A172 (cell line): ENCODE measurements around the gene SEPTIN11. TPM values are rescaled to one million over a fixed set of nuclear protein-coding genes. Genes with fewer than 3 reads are reported as not detected.
"Not testable (repeated sequence)": the region's sequence is repeated elsewhere in the genome, so short reads cannot be mapped to it uniquely, and the experiment has no call there.

Source experiments
- DNase-seq: peaks from one replicate; pipeline ENCODE4 v3.0.0-alpha.2; 2015; ENCODE audit warnings: low spot score
- total RNA-seq: library from RNA; depleted of rRNA; stranded (reverse); fragments of >200 nt; shearing (Covaris generic); gene quantifications from 2 replicates; pipeline ENCODE4 v1.2.3, GENCODE V29; 2014

Gene SEPTIN11
- total RNA-seq, 1 experiment from 2014 or later, result 73.5 TPM

GRCh38 chr4:76952071-76952470 lies 2.5 kb downstream of the SEPTIN11 start:
- DNase-seq, result peak; percentile 10

DNA sequence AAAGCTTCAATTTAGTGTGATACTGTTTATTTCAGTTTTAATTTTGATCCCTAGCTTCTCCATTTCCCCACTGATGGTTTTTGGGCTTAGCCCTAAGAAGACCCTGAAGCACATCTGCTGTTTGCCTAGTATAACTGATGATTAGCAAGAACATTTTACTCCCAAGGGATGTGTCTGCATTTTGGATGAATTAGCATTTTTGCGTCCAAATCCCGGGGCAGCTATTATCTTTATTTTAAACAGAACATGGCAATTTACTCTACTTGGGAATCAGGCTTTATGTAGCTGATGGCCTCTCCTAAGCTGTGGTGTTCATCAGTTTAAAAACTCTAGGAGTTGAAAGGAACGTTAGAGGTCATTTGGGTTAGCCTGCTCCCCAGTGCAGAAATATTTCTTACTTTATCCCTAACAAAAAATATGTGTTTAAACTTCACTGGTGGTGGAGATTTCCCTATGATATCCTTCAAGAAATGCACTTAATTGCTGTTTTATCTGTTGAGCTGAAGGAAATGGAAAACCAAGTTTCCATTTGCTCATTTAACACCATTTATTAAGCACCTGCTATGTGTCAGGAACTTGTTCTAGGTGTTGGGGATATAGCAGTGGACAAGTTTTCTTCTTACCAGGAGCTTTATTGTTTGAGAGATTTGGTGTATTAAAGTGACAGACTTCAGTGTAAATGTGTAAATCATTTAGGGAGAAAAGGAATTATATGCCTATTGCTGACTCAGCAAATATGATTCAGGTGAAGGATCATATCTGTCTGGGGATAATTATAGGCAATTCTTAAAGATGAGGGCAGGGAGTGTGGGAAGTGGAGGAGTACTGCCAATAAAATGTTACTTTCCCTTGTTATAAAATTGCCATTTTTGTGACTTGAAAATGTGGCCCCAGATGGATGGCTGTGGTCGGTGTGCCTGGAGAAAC lies 3.4 kb downstream of the SEPTIN11 start:
- no peak for DNase-seq

DNA sequence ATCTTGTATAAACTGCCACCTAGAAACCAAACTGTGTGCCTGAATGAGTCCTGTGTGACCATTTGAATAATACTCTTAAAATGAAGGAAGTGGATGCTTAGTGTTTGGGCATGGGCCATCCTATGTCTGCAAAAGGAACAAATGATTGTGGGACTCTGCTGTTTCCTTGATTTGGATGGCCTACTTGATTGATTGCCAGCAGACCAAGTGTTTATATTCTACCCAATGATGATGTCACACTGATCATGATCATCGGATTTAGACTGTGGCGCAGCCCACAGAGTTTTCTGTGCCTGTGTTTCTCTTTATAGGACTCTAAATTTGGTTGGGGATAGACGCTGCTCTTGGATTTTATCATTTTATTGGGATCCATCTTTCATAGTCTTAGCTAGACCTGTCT lies 4.4 kb downstream of the SEPTIN11 start:
- DNase-seq, result no peak

- DNase-seq, result no peak
These were observed 4.9 kb downstream of the SEPTIN11 start for GRCh38 chr4:76954489-76954888.

- DNase-seq, result no peak
These were observed 5.6 kb downstream of the SEPTIN11 start for GRCh38 chr4:76955182-76955581.

DNA sequence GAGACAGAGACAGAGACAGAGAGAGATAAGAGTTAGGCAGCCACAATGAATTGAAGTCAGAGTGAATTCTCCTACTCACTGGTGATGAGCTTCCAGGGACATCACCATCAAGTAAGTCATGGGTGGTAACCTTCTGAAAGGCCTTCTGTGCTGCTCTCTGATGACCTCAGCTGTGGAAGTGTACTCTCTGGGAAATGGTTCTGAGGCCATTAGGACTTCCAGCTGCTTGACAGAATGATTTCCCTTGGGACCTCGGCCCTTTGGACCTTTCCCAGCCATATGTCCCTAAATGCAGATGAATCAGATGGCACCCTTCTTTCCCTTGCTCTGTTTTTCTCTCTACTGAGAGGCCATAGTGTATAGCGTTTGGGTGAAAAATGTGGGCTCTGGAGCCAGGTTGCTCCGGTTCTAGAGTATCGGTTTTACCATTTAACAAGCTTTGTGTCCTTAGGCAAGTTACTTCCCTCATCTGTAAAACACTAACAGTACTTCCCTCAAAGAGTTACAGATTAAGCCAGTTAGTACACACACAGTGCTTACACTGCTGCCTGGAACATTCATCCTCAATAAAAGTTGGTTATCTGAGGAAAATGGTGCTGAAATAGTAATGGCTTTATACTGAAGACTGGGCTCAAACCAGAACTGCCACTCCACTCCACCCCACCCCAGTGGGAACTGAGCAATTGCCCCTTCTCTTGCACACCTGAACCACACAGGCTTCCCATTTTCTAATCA lies 7.6 kb downstream of the SEPTIN11 start:
- no peak for DNase-seq

GRCh38 chr4:76958891-76959290 lies 9.3 kb downstream of the SEPTIN11 start:
- DNase-seq, result no peak

DNA sequence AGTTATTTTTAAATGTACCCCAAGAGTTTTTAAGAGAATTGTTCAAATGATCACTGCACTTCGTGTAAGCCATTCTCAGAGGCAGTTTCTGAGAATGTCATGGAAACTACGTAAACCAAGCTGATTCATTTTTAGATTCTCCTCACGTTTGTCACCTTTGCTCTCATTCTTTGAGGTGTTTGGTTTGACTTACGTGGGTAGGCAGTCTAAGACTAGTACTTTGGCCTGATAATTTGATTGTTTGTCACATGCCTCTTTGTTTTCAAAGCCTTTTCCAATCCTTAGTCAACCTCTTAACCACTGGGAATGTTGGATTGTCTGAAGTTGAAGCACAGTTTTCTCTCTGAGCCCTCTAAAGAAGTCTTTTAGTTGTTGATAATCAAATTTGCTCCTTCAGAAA lies 10.5 kb downstream of the SEPTIN11 start:
- DNase-seq, result no peak

DNA sequence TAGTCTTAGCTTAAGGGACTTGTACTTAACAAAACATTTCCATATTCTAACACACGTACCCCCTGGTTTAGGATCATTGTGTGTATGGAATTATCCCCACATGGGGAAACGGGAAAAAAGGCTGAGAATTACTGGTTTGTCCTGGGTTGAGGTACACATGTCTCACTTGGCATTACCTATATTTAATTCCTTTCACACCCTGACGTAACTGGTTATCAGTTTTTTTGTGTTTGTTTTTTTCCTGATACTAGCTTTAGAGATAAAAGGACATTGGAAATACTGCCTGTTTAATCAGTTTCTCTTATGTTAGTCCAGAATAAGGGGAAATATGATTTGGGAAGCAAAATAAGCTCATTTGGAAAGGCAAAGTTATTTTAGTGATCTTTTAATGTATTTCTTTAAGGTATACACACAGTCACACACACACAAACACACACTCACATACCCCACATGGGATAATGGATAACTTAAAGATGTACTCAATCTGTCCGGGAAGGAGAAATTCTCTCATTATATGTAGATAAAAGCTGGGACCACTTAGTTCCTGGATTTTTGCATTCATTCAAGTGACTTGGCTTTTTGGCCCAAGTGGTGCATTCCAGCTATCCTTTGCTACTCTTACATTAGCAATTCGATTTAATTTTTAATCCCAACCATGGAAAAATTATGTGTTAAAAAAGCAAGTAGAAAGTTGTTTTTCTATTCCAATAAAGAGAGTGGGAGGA lies 13.0 kb downstream of the SEPTIN11 start:
- DNase-seq, result no peak

DNA sequence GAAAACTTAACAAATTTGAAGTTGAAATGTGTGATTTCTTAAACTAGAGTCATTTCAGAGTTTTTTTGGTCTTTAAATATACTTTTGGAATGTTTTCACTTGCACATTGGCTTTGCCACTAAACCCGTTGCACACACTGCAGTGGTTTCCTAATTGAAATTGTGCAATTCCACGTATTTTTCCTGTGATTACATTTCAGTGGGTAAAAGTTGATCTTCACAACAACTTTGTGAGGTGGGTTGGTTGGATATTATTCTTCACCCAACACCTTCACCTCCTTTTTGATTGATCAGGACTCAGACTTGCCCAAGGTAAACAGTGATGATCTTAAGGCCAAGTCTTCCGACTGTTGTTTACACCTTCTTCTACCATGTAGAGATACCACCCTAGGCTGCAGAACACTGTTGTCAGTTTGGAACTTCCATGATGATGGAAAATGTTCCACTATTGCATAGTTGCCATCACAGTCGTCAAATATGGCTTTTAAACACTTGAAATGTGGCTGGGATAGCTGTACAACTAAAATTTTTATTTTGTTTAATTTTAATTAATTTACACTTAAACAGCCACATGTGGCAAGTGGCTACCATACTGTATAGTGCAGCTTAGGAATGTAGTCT lies 13.7 kb downstream of the SEPTIN11 start:
- DNase-seq, result no peak

- DNase-seq, result not testable (repeated sequence)
These were observed 14.4 kb downstream of the SEPTIN11 start for GRCh38 chr4:76963927-76964326.

GRCh38 chr4:76964769-76965168 lies 15.2 kb downstream of the SEPTIN11 start:
- DNase-seq, result no peak

DNA sequence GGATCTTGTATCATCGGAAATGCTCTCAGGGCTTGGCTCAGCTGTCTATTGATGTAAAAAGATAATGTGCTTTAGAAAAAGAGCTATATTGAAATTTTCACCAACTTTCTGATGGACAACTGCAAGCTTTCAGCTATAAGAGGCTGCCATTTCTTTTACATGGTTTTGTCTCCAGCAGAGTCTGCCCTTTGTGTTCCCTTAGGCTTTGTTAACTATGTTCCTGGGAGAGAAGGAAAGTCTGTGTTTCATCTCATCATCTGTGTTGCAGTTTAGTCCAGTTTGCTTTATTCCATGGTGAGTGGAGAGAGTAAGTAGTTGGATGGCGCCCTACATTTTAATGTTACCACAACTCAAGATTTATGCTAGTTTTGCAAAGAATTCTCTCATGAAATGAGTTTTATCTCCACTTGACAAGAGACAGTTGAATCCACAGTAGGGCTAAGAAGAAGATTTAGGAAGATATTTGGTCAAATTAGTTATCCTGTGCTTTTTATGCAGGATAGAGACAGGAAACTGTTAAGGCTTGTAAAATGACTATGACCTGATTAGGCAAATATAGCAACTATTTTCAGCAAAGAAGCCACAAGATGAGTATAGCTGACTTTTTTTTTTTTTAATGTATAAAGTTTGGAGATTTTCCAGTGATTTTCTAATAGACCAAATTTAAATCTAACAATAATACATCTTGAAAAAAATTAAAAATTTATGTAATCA lies 16.5 kb downstream of the SEPTIN11 start:
- DNase-seq, result no peak

DNA sequence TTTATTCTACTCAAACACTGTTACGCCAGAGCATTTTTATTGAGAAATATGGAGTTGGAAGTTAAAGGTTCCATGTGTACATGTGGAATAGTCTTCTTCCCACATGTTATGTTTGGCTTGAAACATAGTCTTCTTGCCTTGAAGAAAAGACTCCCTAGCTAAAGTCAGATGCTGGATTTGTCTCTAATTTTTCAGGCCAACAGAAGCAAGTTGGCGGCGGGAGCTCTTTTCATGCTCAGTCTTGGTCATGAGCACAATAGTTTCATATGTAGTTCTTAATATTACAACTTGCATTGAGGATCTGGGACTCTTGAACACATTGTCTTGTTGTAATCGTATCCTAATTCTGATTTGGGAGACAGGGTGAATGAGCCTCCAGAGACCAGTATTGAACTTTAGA lies 19.4 kb downstream of the SEPTIN11 start:
- no peak for DNase-seq

- no peak for DNase-seq
These were observed 19.9 kb downstream of the SEPTIN11 start for GRCh38 chr4:76969495-76969894.

- no peak for DNase-seq
These were observed 20.5 kb downstream of the SEPTIN11 start for GRCh38 chr4:76969941-76970529.

GRCh38 chr4:76972306-76972705 lies 22.8 kb downstream of the SEPTIN11 start:
- DNase-seq, result no peak

DNA sequence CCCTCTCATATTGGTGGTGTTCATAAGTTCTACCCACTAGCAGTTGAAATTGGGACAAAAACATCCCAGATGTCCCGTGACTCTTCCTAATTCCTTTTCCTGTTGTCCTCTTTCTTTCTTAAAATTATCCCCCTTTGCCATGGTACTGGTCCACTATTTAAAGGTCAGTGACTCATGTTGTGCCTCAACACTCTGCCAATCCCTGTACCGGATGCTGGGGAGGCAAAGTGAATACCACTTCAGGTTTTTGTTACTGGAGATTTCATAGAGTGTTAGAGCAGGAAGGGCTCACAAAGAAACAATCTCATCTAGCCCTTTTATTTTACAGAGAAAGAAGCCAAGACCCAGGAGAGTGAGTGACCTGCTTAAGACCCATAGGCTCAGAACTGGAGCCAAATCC lies 24.6 kb downstream of the SEPTIN11 start:
- DNase-seq, result no peak

DNA sequence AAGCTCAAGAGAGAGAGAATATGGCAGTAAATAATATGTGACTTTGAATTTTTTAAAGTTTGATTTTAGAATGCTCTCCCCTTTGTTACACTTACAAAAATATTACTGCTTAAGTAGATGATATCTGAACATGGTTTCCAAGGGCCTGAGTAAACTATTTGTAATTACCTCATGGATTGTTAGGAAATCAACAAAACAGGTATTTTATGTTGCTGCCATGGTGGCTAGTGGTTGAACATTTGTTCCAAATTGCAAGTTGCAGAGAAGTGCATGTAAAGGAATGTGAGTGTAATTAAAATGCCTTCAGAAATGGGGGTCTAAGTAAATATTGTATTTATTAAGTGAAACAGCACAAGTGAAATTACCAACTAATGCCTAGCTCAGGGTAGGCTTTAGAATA lies 27.6 kb downstream of the SEPTIN11 start:
- DNase-seq, result no peak

GRCh38 chr4:76977736-76978350 lies 28.3 kb downstream of the SEPTIN11 start:
- DNase-seq, result peak; percentile 71
